Kidney (tissue), 14 donors: ENCODE data around the gene ABLIM2. TPM values are rescaled to one million over a fixed set of nuclear protein-coding genes. Genes with fewer than 3 reads are reported as not detected.

Source experiments
- DNase-seq, 5 donors: peaks; one replicate each; pipeline ENCODE4 v3.0.0-alpha.2; 2013 to 2020
- FAIRE-seq: peaks from 2 replicates; lab custom pipeline; 2012; peaks lifted over from hg19 to GRCh38; lab: Jason Lieb, UNC
- H3K27ac ChIP-seq, 2 donors: one replicate each; pipeline ENCODE4 v1.7.0; 2013; ENCODE audit warnings: low read depth in 2 of 2, low read length in 2 of 2, inconsistent platforms in 1 of 2
- H3K27me3 ChIP-seq: one replicate; pipeline ENCODE4 v1.7.1; 2013; ENCODE audit warnings: low read length, inconsistent platforms; ENCODE audit not compliant: control insufficient read depth, insufficient read depth
- H3K36me3 ChIP-seq, 3 donors: one replicate each; pipeline versions ENCODE4 v1.7.0 to v1.7.1; 2013; ENCODE audit warnings: low read length in 3 of 3, control low read depth in 1 of 3, inconsistent platforms in 1 of 3; ENCODE audit not compliant: insufficient read depth in 3 of 3, control insufficient read depth in 2 of 3
- H3K4me1 ChIP-seq, 3 donors: one replicate each; pipeline versions ENCODE4 v1.7.0 to v1.7.1; 2013; ENCODE audit warnings: low read length in 3 of 3, inconsistent platforms in 1 of 3, low read depth in 1 of 3; ENCODE audit not compliant: control insufficient read depth in 2 of 3, insufficient read depth in 2 of 3
- H3K4me3 ChIP-seq, 3 donors: one replicate each; pipeline versions ENCODE4 v1.7.0 to v1.8.1; 2013; ENCODE audit warnings: low read length in 3 of 3, control low read depth in 1 of 3, inconsistent platforms in 1 of 3
- H3K9ac ChIP-seq, 3 donors: one replicate each; pipeline versions ENCODE4 v1.7.0 to v1.7.1; 2013; ENCODE audit warnings: low read length in 3 of 3, control low read depth in 1 of 3, inconsistent platforms in 1 of 3
- H3K9me3 ChIP-seq, 3 donors: one replicate each; pipeline versions ENCODE4 v1.7.0 to v1.7.1; 2013; ENCODE audit warnings: low read length in 3 of 3, control low read depth in 1 of 3, inconsistent platforms in 1 of 3; ENCODE audit not compliant: control insufficient read depth in 2 of 3, insufficient read depth in 1 of 3
- CTCF ChIP-seq: IDR thresholded peaks from 3 replicates; pipeline ENCODE4 v1.5.1; 2012; ENCODE audit warnings: mild to moderate bottlenecking, moderate library complexity, borderline replicate concordance; ENCODE audit not compliant: insufficient read depth; ENCODE audit errors: extremely low read depth
- intact Hi-C: fragments of 100-400 bp; cut with DNase I; formaldehyde crosslinking; loops from one replicate; pipeline ENCODE4 v1.11.1; 2022
- polyA plus RNA-seq: library from polyadenylated mRNA; stranded (reverse); fragments of 350-450 nt; fragmentation: Illumina TruSeq; extraction: RNeasy Lipid Tissue Mini Kit (QIAGEN cat#74804); gene quantifications from one replicate; pipeline ENCODE4 v1.2.3, GENCODE V29; 2014; ENCODE audit warnings: low read depth, low replicate concordance; ENCODE audit not compliant: insufficient read depth
- total RNA-seq: library from RNA; stranded (reverse); fragmentation: NEBNext Ultra II Directional; extraction: Animal tissue kit (Norgen Biotek cat#: 25700); gene quantifications from one replicate; pipeline ENCODE4 v1.2.1, GENCODE V29; 2021
- donor health status: control.
- donor health status: control.
- donor health status: control.
- donor health status: control.
- donor health status: control.
- donor health status: DM: yes; HTN: yes; CAD: no.
- donor health status: Normal renal cell carcinoma (clear cell type).

The ABLIM2 gene
- total and polyA plus RNA-seq, 2 donors from 2014 or later = 9.5 to 23.3 TPM

DNA sequence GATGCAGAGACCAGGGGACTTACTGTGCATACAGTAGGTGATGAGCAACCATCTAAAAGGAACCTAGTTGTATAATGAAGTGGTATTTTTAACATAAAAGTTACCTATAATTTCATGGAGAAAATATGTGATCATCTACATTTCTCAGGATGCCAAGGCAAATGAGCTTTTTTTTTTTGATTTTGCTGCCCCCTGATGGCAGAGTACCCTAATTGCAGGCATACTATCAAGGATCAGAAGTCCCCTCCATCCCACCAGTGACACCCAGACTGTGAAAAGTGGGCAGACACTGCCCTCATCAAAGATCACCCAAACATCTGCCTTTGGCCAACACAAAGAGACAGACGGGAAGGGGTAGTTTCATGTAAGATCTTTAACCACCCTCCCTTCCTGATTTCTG lies 9.6 kb upstream of the ABLIM2 start:
- no peak for FAIRE-seq
- Histone ChIP-seq H3K4me1 (peaks cover 0 to 4% (median 0%) of the 10 kb centered on the region in 3 donors), H3K27me3 (no peaks in the 10 kb centered on the region), H3K4me3 (no peak overlapping the region), H3K9ac (no peak overlapping the region), H3K9me3 (peaks cover 0 to 9% (median 0%) of the 10 kb centered on the region in 3 donors), H3K36me3 (no peaks in the 10 kb centered on the region), H3K27ac (no peak overlapping the region)
- DNase-seq = no peak
- intact Hi-C loops = no loop called here
- TF ChIP-seq CTCF = no peak

DNA sequence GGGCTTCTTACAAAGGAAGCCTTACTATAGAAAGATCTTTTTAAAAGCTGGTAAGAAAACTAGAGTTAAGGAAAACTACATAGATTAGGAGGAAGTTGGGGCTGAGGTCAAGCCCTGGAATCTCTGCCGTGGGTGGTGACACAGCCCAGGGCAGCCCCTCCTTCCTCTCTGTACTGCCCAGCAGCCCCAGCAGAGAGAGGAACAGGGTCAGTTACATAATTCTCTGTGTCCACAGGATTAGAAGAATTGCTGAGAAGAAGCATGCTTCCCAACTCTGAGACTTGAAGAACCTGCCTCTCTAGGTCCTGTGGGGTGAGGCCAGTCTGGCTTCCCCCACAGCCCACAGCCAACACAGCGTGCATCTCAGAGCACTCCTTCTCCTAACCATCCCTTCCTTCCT lies 9.2 kb upstream of the ABLIM2 start:
- H3K4me3 ChIP-seq = no peak overlapping the region
- FAIRE-seq (no peak), DNase-seq (no peak)
- TF ChIP-seq CTCF = no peak
- H3K27me3 ChIP-seq = no peaks in the 10 kb centered on the region
- H3K9me3 ChIP-seq = peaks cover 0 to 9% (median 0%) of the 10 kb centered on the region in 3 donors
- H3K27ac ChIP-seq = no peak overlapping the region
- H3K36me3 ChIP-seq = no peaks in the 10 kb centered on the region
- H3K9ac ChIP-seq = no peak overlapping the region
- H3K4me1 ChIP-seq = peaks cover 0 to 4% (median 0%) of the 10 kb centered on the region in 3 donors
- intact Hi-C loops = no loop called here

DNA sequence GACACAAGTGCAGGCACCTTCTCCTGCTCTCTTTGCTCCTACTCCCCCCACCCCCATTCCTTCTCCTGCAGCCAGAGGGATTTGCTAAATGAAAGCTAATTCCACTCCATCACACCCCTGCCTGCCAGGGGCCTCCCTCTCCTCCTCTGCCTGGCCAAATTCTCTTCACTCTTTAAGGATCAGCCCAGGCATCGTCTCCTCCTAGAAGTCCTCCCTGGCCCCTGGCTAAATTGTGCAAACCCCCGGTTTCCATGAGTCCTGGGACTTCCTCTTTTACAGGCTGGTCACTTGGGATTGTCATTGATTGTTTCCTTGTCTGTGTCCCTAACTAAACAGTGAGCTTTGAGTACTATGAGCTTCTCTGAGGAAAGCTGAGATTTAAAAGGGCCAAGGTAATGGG lies 8.7 kb upstream of the ABLIM2 start:
- intact Hi-C loops = no loop called here
- Histone ChIP-seq H3K4me3 (no peak overlapping the region), H3K4me1 (peaks cover 0 to 4% (median 0%) of the 10 kb centered on the region in 3 donors), H3K9ac (no peak overlapping the region), H3K27ac (no peak overlapping the region), H3K27me3 (no peaks in the 10 kb centered on the region), H3K36me3 (no peaks in the 10 kb centered on the region), H3K9me3 (peaks cover 0 to 9% (median 0%) of the 10 kb centered on the region in 3 donors)
- FAIRE-seq (no peak), DNase-seq (no peak)
- no peak for TF ChIP-seq CTCF

- H3K4me1 ChIP-seq = peaks cover 0 to 4% (median 0%) of the 10 kb centered on the region in 3 donors
- DNase-seq (peak in 2 of 5 donors; percentile 51 to 53), FAIRE-seq (no peak)
- intact Hi-C loops = no loop called here
- no peaks in the 10 kb centered on the region for H3K36me3 ChIP-seq
- H3K9ac ChIP-seq = no peak overlapping the region
- no peak for TF ChIP-seq CTCF
- no peaks in the 10 kb centered on the region for H3K27me3 ChIP-seq
- peaks cover 0 to 9% (median 0%) of the 10 kb centered on the region in 3 donors for H3K9me3 ChIP-seq
- no peak overlapping the region for H3K27ac ChIP-seq
- no peak overlapping the region for H3K4me3 ChIP-seq
These were observed 6.8 kb upstream of the ABLIM2 start for GRCh38 chr4:8165374-8165896.
